Uterus (tissue), 2 donors: ENCODE results near the gene ACMSD.

Source experiments
- POLR2A ChIP-seq, 2 donors: fragments of 450-650 bp; IDR thresholded peaks; one replicate each; pipeline ENCODE4 v1.6.1; 2016; ENCODE audit warnings: antibody characterized with exemption in 2 of 2, mild to moderate bottlenecking in 1 of 2, moderate library complexity in 1 of 2
- TF ChIP-seq, protein P1 (sequence below), 4 experiments: fragments of 200-600 bp in 2 of 4; fragments of 450-650 bp in 2 of 4; sonication (generic) in 2 of 4; IDR thresholded peaks; one replicate each; pipeline ENCODE4 v1.5.1; 2016 to 2019; ENCODE audit warnings: antibody characterized with exemption in 4 of 4, mild to moderate bottlenecking in 2 of 4, moderate library complexity in 1 of 4

DNA sequence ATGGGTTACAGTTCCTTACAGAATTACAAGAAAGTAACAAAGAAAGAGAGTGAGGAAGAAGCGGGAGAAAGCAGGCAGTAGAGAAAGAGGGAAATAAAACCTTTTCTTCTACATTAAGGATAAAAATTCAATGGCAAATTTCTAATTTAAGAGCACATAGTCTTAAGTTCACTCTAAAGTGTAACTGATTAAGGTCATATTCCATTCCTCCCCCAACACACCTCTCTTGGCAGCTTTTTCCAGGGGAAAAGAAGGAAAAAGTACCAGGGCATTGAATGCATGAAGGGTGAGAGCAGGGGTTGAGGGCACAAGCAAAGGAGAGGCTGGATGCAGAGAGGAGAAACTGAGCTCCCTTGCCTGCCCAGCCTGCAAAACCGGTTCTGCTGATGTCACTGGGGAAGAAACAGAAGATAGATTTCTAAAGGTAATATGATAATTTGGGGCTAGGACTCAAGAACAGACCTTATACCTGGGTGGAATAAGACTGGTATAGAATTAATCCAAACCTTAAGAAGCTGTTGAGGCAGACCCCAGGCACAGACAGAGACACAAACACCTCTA lies 4.6 kb downstream of the ACMSD start:
- TF ChIP-seq, protein P1, sequence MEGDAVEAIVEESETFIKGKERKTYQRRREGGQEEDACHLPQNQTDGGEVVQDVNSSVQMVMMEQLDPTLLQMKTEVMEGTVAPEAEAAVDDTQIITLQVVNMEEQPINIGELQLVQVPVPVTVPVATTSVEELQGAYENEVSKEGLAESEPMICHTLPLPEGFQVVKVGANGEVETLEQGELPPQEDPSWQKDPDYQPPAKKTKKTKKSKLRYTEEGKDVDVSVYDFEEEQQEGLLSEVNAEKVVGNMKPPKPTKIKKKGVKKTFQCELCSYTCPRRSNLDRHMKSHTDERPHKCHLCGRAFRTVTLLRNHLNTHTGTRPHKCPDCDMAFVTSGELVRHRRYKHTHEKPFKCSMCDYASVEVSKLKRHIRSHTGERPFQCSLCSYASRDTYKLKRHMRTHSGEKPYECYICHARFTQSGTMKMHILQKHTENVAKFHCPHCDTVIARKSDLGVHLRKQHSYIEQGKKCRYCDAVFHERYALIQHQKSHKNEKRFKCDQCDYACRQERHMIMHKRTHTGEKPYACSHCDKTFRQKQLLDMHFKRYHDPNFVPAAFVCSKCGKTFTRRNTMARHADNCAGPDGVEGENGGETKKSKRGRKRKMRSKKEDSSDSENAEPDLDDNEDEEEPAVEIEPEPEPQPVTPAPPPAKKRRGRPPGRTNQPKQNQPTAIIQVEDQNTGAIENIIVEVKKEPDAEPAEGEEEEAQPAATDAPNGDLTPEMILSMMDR (IDR thresholded peaks at IDR 0.05): no peak
- no peak for TF ChIP-seq POLR2A (IDR thresholded peaks at IDR 0.05)
